Uterus (tissue), 4 donors: Measurements from ENCODE around the gene RSPO4. TPM values are rescaled to one million over a fixed set of nuclear protein-coding genes. Genes with fewer than 3 reads are reported as not detected.

Experiments
- DNase-seq, 2 donors: peaks; one replicate each; pipeline ENCODE4 v3.0.0-alpha.2; 2019 to 2020
- H3K27ac ChIP-seq, 2 donors: fragments of 200-600 bp; sonication (generic); 1 replicate in 1 of 2; 2 replicates in 1 of 2; pipeline ENCODE4 v1.5.1; 2016 to 2018
- H3K27me3 ChIP-seq, 2 donors: fragments of 200-600 bp; sonication (generic); one replicate each; pipeline ENCODE4 v1.5.1; 2018 to 2019; ENCODE audit warnings: control low read depth in 1 of 2
- H3K36me3 ChIP-seq, 2 donors: fragments of 200-600 bp; sonication (generic); one replicate each; pipeline ENCODE4 v1.5.1; 2019; ENCODE audit warnings: control low read depth in 1 of 2
- H3K4me1 ChIP-seq, 2 donors: fragments of 200-600 bp; sonication (generic); one replicate each; pipeline ENCODE4 v1.5.1; 2018 to 2019; ENCODE audit warnings: control low read depth in 1 of 2
- H3K4me3 ChIP-seq, 2 donors: fragments of 200-600 bp; sonication (generic); 1 replicate in 1 of 2; 2 replicates in 1 of 2; pipeline ENCODE4 v1.5.1; 2018 to 2019; ENCODE audit warnings: mild to moderate bottlenecking in 1 of 2
- H3K9me3 ChIP-seq, 2 donors: fragments of 200-600 bp; sonication (generic); one replicate each; pipeline ENCODE4 v1.5.1; 2019; ENCODE audit warnings: control low read depth in 1 of 2
- CTCF ChIP-seq, 4 experiments: fragments of 200-600 bp in 2 of 4; fragments of 450-650 bp in 2 of 4; sonication (generic) in 2 of 4; IDR thresholded peaks; one replicate each; pipeline ENCODE4 v1.5.1; 2016 to 2019; ENCODE audit warnings: antibody characterized with exemption in 4 of 4, mild to moderate bottlenecking in 2 of 4, moderate library complexity in 1 of 4
- POLR2A ChIP-seq, 2 donors: fragments of 450-650 bp; IDR thresholded peaks; one replicate each; pipeline ENCODE4 v1.6.1; 2016; ENCODE audit warnings: antibody characterized with exemption in 2 of 2, mild to moderate bottlenecking in 1 of 2, moderate library complexity in 1 of 2
- intact Hi-C: fragments of 100-400 bp; cut with DNase I; formaldehyde crosslinking; loops from one replicate; pipeline ENCODE4 v1.15.1; 2023; ENCODE audit warnings: low total_unique reads
- total RNA-seq, 4 donors: library from RNA; depleted of rRNA in 3 of 4; stranded (reverse); fragments of >200 nt in 3 of 4; gene quantifications; one replicate each; pipeline versions ENCODE4 v1.1.0 to v1.2.4, GENCODE V29; 2014 to 2023
- donor health status: DM: yes; HTN: yes; CAD: no.

The RSPO4 gene
- total RNA-seq, 4 donors from 2014 or later: 0.67 TPM; not detected in 3

GRCh38 chr20:976033-976432, 26.1 kb downstream of the RSPO4 start:
- Histone ChIP-seq H3K36me3 (no peaks in the 10 kb centered on the region), H3K4me1 (no peaks in the 10 kb centered on the region), H3K4me3 (no peak overlapping the region), H3K9me3 (no peaks in the 10 kb centered on the region), H3K27me3 (no peaks in the 10 kb centered on the region), H3K27ac (no peak overlapping the region)
- intact Hi-C loops: no loop called here
- TF ChIP-seq CTCF (IDR thresholded peaks at IDR 0.05) (no peak), POLR2A (IDR thresholded peaks at IDR 0.05) (no peak)
- DNase-seq: no peak

GRCh38 chr20:973785-974194, 28.3 kb downstream of the RSPO4 start:
- Histone ChIP-seq H3K36me3 (no peaks in the 10 kb centered on the region), H3K4me1 (no peaks in the 10 kb centered on the region), H3K27ac (no peak overlapping the region), H3K9me3 (no peaks in the 10 kb centered on the region), H3K4me3 (no peak overlapping the region), H3K27me3 (no peaks in the 10 kb centered on the region)
- no peak for TF ChIP-seq POLR2A (IDR thresholded peaks at IDR 0.05)
- no peak for TF ChIP-seq CTCF (IDR thresholded peaks at IDR 0.05)
- intact Hi-C loops: no loop called here
- no peak for DNase-seq

DNA sequence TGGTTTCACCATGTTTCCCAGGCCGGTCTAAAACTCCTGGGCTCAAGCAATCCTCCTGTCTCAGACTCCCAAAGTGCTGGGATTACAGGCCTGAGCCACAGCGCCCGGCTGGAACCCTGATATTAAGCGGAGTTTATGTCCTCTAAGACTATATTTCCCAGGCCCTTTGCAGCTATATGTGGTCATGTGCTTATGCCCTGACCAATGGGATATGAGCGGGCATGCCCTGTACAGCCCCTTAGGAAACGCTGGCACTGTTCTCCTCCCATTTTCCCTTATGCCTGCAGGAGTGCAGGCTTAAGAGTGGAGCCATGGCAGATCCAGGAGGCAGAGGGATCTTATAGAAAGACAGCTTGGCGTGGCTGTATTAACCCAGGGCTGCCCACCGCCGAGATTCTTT, 29.9 kb downstream of the RSPO4 start:
- H3K36me3 ChIP-seq: no peaks in the 10 kb centered on the region
- H3K4me3 ChIP-seq: no peak overlapping the region
- DNase-seq: no peak
- H3K27me3 ChIP-seq: no peaks in the 10 kb centered on the region
- intact Hi-C loops: no loop called here
- no peak for TF ChIP-seq CTCF (IDR thresholded peaks at IDR 0.05)
- no peak for TF ChIP-seq POLR2A (IDR thresholded peaks at IDR 0.05)
- H3K4me1 ChIP-seq: no peaks in the 10 kb centered on the region
- no peaks in the 10 kb centered on the region for H3K9me3 ChIP-seq
- no peak overlapping the region for H3K27ac ChIP-seq

GRCh38 chr20:971346-971745, 30.8 kb downstream of the RSPO4 start:
- no peaks in the 10 kb centered on the region for H3K9me3 ChIP-seq
- no peak for TF ChIP-seq CTCF (IDR thresholded peaks at IDR 0.05)
- TF ChIP-seq POLR2A (IDR thresholded peaks at IDR 0.05): no peak
- no peak overlapping the region for H3K4me3 ChIP-seq
- no peak for DNase-seq
- no peak overlapping the region for H3K27ac ChIP-seq
- H3K4me1 ChIP-seq: no peaks in the 10 kb centered on the region
- intact Hi-C loops: no loop called here
- H3K27me3 ChIP-seq: no peaks in the 10 kb centered on the region
- no peaks in the 10 kb centered on the region for H3K36me3 ChIP-seq

GRCh38 chr20:969868-970267, 32.2 kb downstream of the RSPO4 start:
- Histone ChIP-seq H3K27ac (no peak overlapping the region), H3K9me3 (no peaks in the 10 kb centered on the region), H3K27me3 (no peaks in the 10 kb centered on the region), H3K4me3 (no peak overlapping the region), H3K4me1 (no peaks in the 10 kb centered on the region), H3K36me3 (no peaks in the 10 kb centered on the region)
- no peak for DNase-seq
- intact Hi-C loops: no loop called here
- TF ChIP-seq POLR2A (IDR thresholded peaks at IDR 0.05) (no peak), CTCF (IDR thresholded peaks at IDR 0.05) (no peak)
